Measurements from ENCODE around the gene DHRS13.
"Not testable (repeated sequence)": the region's sequence is repeated elsewhere in the genome, so short reads cannot be mapped to it uniquely, and the experiment has no call there.

The DHRS13 gene

DNA sequence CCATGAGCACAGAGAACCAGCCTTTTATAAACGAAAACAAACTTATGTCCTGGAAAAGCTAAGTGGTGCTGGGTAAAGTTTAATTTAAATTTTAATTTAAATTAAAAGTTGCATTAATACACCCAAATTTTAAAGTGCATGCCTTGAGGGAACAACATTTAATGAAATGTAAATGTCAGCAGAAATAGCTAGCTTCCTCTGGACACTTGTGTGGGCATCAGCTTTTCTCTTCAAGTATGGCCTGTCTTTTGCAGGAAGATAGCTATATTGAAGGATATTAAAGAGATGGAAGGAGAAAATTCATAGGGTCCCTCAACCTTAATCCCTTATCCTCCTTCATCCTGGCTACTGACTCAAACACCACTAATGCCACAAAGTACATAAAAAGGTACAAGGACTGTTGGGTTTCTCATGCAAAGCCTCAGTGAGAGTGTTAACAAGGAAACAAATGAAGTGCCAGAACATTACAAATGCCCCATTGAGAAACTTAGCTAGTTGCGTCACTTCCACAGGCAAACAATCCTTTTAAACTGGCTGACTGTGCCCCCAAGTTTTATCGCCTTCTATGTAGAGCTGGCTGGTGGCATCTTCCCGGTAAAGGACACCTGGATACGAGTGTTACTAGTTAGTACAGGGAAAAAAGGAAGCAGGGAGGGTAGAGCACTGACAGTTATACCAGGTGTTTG, 34.3 kb upstream of the DHRS13 start:
- no peak for DNase-seq

DNA sequence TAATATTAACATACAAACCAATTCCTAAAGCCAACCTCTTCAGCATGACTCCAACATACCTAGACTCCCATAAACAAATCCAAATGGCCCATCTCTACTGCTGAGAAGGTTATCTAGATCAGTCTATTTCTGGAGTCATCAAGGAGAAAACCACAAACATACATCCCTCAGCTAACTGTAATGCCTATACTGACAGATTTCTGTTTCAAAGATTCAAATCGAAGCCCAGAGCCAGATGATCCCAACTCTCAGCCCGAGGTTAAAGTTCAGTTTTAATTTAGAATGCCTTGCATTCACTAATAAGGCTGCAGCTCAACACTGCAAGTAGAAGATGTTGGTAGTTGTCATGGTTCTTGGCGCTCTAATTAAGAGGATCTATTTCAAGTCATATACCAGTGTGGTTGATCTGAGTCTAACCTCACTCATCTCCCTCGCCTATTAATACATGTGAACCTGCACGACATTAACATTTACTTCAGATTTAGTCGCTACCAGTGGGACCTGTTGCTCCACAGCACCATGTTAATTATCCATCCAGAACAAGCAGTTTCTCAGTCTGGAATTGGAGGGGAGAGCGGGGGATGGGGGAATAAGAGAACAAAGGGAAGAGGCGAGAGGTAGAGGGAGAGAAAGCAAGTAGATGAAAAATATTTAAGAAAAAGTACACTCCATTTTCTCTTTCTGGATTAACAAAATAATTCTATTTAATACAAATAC, 33.0 kb upstream of the DHRS13 start:
- DNase-seq: no peak

DNA sequence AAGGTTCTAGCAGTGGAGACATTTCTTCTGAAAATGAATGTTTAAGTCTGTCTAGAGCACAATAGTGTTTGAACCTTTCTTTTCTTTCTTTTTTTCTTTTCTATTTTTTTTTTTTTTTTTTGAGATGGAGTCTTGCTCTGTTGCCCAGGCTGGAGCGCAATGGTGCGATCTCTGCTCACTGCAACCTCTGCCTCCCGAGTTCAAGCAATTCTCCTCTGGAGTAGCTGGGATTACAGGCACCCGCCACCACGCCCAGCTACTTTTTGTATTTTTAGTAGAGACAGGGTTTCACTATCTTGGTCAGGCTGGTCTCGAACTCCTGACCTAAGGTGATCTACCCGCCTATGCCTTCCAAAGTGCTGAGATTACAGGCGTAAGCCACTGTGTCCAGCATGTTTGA, 31.6 kb upstream of the DHRS13 start:
- DNase-seq: not testable (repeated sequence)

- no peak for DNase-seq
These were observed 26.9 kb upstream of the DHRS13 start for GRCh38 chr17:28929787-28930186.

DNA sequence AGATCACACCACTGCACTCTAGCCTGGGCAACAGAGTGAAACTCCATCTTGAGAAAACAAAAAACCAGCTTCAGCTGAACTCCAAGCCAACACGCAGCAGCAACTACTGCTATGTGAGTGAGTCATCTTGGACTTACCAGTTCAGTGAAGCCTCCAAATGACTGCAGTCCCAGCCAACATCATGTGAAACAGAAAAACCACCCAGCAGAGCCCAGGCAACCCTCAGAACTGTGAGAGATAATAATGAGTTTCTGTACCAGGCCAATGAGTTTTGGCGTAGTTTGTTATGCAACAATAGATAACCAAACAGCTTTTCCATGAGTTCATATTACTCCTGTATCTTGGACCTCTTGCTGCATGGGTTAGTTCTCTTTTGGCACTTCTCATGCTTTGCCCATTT, 25.2 kb upstream of the DHRS13 start:
- no peak for DNase-seq

DNA sequence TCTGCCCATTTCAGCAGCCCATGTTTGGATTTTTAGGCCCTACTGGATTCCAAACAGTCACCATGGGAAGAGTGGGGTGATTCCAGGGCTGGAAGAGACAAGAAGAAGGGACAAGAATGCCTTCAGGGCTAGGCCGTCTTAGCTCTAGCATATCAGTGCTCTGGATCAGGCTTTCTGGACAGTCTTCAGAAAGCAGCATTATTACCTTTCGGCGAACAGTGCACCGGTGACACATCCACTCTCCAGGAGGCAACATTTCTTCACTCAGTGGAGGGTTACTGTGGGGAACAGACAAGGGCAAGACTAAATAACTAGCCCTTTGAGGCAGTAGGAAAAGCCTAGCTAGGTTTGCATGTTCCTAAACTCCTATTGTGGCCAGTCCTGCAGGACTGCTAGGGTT, 23.9 kb upstream of the DHRS13 start:
- DNase-seq: no peak

- DNase-seq: no peak
These were observed 23.5 kb upstream of the DHRS13 start for GRCh38 chr17:28926366-28926765.

GRCh38 chr17:28925912-28926365, 23.1 kb upstream of the DHRS13 start:
- DNase-seq: no peak

- DNase-seq: no peak
These were observed 17.3 kb upstream of the DHRS13 start for GRCh38 chr17:28920201-28920600.

- no peak for DNase-seq
These were observed 15.4 kb upstream of the DHRS13 start for GRCh38 chr17:28918295-28918694.

DNA sequence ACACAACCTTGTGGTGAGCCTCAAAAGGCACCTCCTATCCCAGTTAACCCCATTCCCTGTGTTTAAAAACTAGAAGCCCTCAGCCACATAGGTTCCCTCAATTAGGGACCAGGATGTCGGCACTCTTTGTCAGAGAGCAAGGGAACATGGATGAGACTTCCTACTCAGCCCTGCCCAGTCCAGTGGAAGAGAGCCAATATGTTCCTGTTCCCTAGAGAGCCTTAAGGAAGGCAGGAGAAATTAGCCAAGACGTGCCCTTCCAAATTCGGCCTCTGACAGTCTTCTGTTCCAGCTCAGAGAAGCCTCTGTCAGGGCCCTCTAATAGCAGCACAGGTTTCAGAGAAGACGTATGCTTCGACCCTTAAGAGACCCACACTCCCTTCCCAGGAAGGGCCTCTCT, 14.6 kb upstream of the DHRS13 start:
- no peak for DNase-seq

- DNase-seq: no peak
These were observed 14.2 kb upstream of the DHRS13 start for GRCh38 chr17:28917029-28917428.

DNA sequence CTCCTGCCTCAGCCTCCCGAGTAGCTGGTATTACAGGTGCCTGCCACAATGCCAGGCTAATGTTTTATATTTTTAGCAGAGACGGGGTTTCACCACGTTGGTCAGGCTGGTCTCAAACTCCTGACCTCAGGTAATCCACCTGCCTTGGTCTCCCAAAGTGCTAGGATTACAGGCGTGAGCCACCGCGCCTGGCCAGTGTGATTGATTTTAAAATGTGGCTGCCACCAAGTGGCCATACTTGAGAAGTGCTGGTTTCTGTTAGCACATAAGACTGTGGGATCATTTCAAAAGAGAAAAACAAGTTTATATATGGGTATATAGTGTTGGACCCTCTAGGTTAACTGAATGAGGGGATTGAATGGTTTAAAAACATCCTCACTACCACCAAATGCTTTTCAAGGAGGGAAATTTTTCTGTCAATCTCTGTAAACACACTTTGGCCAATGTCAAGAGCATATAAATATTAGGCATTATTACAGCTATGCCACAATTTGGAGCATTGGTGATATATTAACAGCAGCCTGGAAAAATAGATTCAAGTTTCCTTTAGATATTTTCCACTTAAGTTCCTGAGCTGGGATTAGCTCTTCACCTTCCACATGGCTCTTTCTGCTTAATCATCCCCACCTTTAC, 13.5 kb upstream of the DHRS13 start:
- no peak for DNase-seq

DNA sequence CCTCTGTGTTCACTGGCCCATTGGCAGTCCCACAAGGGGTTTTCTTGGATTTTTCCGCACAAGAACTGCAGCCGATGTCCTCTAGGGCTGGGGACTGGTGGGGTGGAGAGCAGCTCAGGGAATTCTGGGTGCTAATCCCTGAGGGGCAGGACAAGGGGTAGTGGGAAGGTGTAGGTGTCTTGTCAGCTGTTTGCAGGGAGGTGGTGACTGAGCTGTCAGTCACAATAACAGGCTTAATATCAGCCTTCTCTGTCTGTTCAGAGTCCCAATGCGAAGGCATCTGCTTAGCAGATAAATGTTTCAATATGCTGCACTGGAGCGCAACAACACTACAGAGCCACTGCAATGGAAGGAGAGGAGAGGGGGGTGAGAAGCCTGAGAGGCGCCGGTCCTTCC, 10.1 kb upstream of the DHRS13 start:
- no peak for DNase-seq

- no peak for DNase-seq
These were observed 9.5 kb upstream of the DHRS13 start for GRCh38 chr17:28912281-28912937.

DNA sequence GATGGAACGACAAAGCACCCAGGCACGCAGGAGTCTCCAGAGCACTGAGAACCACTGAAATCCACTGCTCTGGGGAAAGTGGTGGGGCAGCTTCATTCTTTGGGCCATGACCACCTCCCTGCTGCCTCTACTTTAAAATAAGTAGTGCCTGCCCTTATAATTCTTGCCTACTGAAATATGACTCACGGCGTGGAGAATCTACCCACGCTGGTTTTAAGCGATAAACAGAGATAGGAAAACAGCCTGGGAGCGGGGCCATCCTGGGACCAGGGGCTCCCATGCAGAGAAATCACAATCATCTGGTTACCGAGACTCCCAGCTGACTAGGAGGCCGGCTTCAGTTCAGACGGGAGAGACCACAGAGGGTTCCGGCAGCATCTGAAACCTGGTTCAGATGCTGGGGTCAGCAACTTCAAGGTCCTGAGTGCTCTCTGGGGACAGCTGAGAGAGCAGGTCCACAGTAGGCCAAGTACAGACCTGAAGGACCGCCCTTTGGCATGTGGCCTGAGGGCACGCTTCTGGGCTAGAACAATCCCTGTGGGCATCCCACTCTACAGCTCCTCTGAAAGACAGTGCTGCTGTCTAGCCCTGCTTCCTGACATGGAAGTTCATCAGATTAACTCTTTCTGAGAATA, 8.6 kb upstream of the DHRS13 start:
- no peak for DNase-seq

DNA sequence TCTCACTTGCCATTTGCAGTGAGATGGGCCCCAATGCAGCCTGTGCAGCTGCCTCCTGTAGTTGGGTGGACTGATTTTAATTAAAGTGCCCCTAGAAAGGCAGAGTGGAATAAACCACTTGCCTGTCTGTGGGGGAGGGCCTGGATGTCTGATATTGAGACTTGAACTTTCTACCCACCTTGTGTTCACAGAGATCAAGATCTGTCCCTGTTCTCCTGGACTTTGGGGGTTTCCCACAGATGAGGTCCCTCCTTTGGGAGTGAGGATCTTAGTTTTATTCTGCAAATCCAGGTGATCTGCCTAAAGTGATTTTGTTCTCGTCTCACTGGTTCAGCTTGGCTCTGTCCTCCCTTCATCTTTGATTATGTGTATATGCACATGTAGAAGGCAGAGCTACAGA, 7.7 kb upstream of the DHRS13 start:
- DNase-seq: no peak

GRCh38 chr17:28908640-28909167, 5.8 kb upstream of the DHRS13 start:
- DNase-seq: no peak

GRCh38 chr17:28907709-28908475, 5.0 kb upstream of the DHRS13 start:
- no peak for DNase-seq

DNA sequence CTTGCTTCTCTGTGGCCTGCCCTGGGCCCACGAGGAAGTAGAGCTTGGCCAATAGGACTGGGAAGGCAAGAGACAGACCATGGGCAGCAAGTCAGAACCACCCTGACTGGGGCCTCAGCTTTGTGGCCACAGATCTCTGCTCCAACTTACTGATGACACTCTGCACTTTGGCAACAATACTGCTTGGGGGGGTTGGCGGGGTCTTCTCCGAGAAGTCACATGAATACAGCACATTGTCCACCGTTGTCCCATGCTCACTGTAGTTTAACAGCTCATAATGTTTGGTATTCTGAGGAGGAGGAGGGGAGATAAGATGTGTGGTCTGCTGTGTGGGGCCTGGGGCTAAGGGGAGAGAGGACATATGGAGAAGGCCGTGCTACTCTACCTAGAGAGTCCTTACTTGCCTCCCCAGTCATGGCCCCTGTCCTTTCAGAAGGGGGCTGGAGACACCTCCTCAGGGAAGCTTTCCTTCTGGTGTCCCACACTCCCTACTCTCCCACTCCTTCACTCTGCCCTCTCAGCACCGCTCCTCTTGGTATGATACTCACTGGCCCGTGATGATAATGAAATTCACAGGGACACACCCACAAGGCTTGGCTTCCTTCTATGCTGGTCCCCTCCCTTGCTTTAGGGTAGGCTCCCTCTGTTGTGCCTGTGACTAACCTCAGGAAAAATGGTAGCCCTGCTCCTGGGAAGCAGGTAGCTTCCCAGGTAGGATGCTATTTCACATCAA, 4.0 kb upstream of the DHRS13 start:
- no peak for DNase-seq

GRCh38 chr17:28906276-28906675, 3.4 kb upstream of the DHRS13 start:
- DNase-seq: no peak
